ENCODE results near the gene MOB3A. TPM values are rescaled to one million over a fixed set of nuclear protein-coding genes. Genes with fewer than 3 reads are reported as not detected.

The MOB3A gene
- total and polyA plus RNA-seq, 2 of the 8 experiments (the other 6 are each of a cell fraction or from before 2014, with no cell fraction given) = 9.2 to 9.6 TPM

DNA sequence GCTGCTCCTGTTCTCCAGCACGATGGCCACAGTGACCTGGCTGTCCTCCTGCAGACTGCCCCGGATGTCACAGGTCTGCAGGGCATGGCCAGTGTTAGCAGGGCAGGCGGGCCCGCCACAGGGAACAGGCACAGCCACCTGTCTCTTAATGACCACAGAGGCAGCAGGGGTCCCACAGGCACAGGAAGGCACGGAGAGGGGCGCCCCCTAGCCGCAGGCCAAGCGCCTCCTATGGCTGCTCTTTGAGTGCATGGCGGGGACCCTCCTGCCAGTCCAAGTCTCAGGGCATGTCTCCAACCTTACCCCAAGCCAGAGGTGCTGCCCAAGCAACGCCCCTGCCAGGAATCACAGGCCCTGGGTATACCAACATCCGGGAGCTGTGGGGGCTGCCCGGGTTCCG is 14.7 kb upstream of the MOB3A start:
- H3K23ac ChIP-seq (ENCODE audit: insufficient read length) = no peak overlapping the region
- DNase-seq (ENCODE audit: low read depth in 1 of 2, low spot score in 2 of 2) (peak in 1 of 2 experiments; percentile 75), FAIRE-seq (no peak)
- no peak overlapping the region for H3K27ac ChIP-seq (ENCODE audit: low read depth, low read length)
- no peak overlapping the region for H2BK15ac ChIP-seq (ENCODE audit: low read length)
- H2BK120ac ChIP-seq (replicated peaks; ENCODE audit: low read depth, low read length) = no peak overlapping the region
- no peak overlapping the region for H2BK20ac ChIP-seq (ENCODE audit: low read length)
- H3K27me3 ChIP-seq (replicated peaks in 1 of 4; ENCODE audit: control insufficient read depth in 3 of 4, extremely low read depth in 1 of 4, insufficient read depth in 3 of 4, low read length in 3 of 4) = no peaks in the 10 kb centered on the region
- H2AK5ac ChIP-seq (ENCODE audit: low read depth, low read length) = no peak overlapping the region
- no peak overlapping the region for H2BK12ac ChIP-seq (ENCODE audit: low read depth, low read length)
- no peak overlapping the region for H4K91ac ChIP-seq (replicated peaks; ENCODE audit: insufficient read length, low read length)
- H3K18ac ChIP-seq (ENCODE audit: extremely low read depth, low read length) = no peak overlapping the region
- POLR2A ChIA-PET (ENCODE audit: partially characterized antibody) = interaction anchor here (1.1 to 1.9 kb wide), 2 partner anchors 11 to 25 kb away, joined by 4 to 5 read pairs; no protein-coding TSS in a partner anchor
- H4K20me1 ChIP-seq (replicated peaks in 1 of 2; ENCODE audit: control insufficient read depth in 1 of 2, insufficient read depth in 2 of 2, low read length in 2 of 2) = peaks cover 4 to 14% of the 10 kb centered on the region in 2 experiments
- no peak overlapping the region for H2BK5ac ChIP-seq (ENCODE audit: low read depth, low read length)
- peaks cover 53 to 97% (median 91%) of the 10 kb centered on the region in 4 experiments for H3K36me3 ChIP-seq (ENCODE audit: control insufficient read depth in 2 of 4, insufficient read depth in 4 of 4, low read length in 3 of 4)
- no peak overlapping the region for H3K4me2 ChIP-seq (ENCODE audit: insufficient read depth in 1 of 2, low read depth in 2 of 2, low read length in 2 of 2)
- no peak for TF ChIP-seq RBBP5 (IDR thresholded peaks at IDR 0.05; ENCODE audit: borderline replicate concordance, low read depth, low read length)
- TF ChIP-seq TBP (IDR thresholded peaks at IDR 0.05; ENCODE audit: low read depth, low read length) = no peak
- peak; percentile 57 to 65 for TF ChIP-seq RAD21 (IDR thresholded peaks at IDR 0.05 in 1 of 2, conservative IDR thresholded peaks at IDR 0.05 in 1 of 2; ENCODE audit: low read depth in 2 of 2, low read length in 2 of 2)
- TF ChIP-seq EP300 (IDR thresholded peaks at IDR 0.05; ENCODE audit: borderline replicate concordance in 1 of 2, low read depth in 2 of 2, low read length in 2 of 2) = no peak
- TF ChIP-seq KDM5A (IDR thresholded peaks at IDR 0.05; ENCODE audit: low read length) = no peak
- TF ChIP-seq SP1 (IDR thresholded peaks at IDR 0.05; ENCODE audit: low read depth, low read length) = no peak
- no peak for TF ChIP-seq CBX5 (IDR thresholded peaks at IDR 0.05; ENCODE audit: low read depth, low read length)
- no peak for TF ChIP-seq TAF1 (IDR thresholded peaks at IDR 0.05; ENCODE audit: low read depth, low read length)
- no peak; the same call in 1 of the 2 replicates for TF ChIP-seq POLR2AphosphoS5 (IDR thresholded peaks at IDR 0.05; ENCODE audit: low read depth, low read length)
- TF ChIP-seq PHF8 (conservative IDR thresholded peaks at IDR 0.05; ENCODE audit: low read depth, low read length) = no peak
- TF ChIP-seq, protein P1, sequence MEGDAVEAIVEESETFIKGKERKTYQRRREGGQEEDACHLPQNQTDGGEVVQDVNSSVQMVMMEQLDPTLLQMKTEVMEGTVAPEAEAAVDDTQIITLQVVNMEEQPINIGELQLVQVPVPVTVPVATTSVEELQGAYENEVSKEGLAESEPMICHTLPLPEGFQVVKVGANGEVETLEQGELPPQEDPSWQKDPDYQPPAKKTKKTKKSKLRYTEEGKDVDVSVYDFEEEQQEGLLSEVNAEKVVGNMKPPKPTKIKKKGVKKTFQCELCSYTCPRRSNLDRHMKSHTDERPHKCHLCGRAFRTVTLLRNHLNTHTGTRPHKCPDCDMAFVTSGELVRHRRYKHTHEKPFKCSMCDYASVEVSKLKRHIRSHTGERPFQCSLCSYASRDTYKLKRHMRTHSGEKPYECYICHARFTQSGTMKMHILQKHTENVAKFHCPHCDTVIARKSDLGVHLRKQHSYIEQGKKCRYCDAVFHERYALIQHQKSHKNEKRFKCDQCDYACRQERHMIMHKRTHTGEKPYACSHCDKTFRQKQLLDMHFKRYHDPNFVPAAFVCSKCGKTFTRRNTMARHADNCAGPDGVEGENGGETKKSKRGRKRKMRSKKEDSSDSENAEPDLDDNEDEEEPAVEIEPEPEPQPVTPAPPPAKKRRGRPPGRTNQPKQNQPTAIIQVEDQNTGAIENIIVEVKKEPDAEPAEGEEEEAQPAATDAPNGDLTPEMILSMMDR (IDR thresholded peaks at IDR 0.05; ENCODE audit: control extremely low read depth in 1 of 3, insufficient read depth in 1 of 3, low read depth in 1 of 3, low read length in 3 of 3) = peak; percentile 51 to 61 (median 59)
- no peak overlapping the region for H4K5ac ChIP-seq (ENCODE audit: insufficient read length, low read depth, low read length)
- no peak overlapping the region for H3K4ac ChIP-seq (replicated peaks; ENCODE audit: insufficient read length, low read depth, low read length)
- H3K56ac ChIP-seq (replicated peaks; ENCODE audit: insufficient read length, low read depth, low read length) = no peak overlapping the region
- CTCF ChIA-PET (ENCODE audit: partially characterized antibody) = interaction anchor here (0.6 to 2.4 kb wide), 18 partner anchors 9 to 178 kb away, joined by 3 to 8 read pairs (median 4); partner anchors contain the start of gene IZUMO4
- H3K4me3 ChIP-seq (ENCODE audit: extremely low read depth in 1 of 4, insufficient read depth in 2 of 4, low read depth in 3 of 4, low read length in 4 of 4) = no peak overlapping the region
- H3K14ac ChIP-seq (ENCODE audit: insufficient read length) = no peak overlapping the region
- WGBS, 2 experiments (ENCODE audit: extremely low coverage in 1 of 2, insufficient coverage in 1 of 2, insufficient read length in 1 of 2, insufficient replicate concordance in 2 of 2, low coverage in 1 of 2, low lambda C conversion rate in 2 of 2, missing lambda C conversion rate in 1 of 2) = 86% methylated on average over 13 of the region's 13 CpGs; no CpG with 5 or more reads in 1 of the 2 experiments
- H3K9ac ChIP-seq (replicated peaks in 1 of 4; ENCODE audit: extremely low read depth in 1 of 4, low read depth in 3 of 4, low read length in 3 of 4) = no peak overlapping the region
- H3K9me3 ChIP-seq (ENCODE audit: insufficient read depth in 2 of 2, low read depth in 1 of 2, low read length in 1 of 2) = peaks cover 5% of the 10 kb centered on the region in 2 experiments; a peak in 3 of 4 replicates
- H2AFZ ChIP-seq (ENCODE audit: low read length) = no peak overlapping the region
- H4K8ac ChIP-seq (ENCODE audit: extremely low read depth, insufficient read depth, low read length) = no peak overlapping the region; the same call in 1 of the 2 replicates
- no peaks in the 10 kb centered on the region for H3K4me1 ChIP-seq (replicated peaks in 1 of 4; ENCODE audit: control insufficient read depth in 3 of 4, insufficient read depth in 4 of 4, low read length in 3 of 4)
- peaks cover 0 to 2% of the 10 kb centered on the region in 2 experiments; a peak in 1 of 4 replicates for H3K79me2 ChIP-seq (ENCODE audit: control insufficient read depth in 1 of 2, insufficient read depth in 2 of 2, low read length in 2 of 2)
- peaks cover 2% of the 10 kb centered on the region for H3K79me1 ChIP-seq (ENCODE audit: low read depth, low read length)
- H3K23me2 ChIP-seq (ENCODE audit: low read depth, low read length) = no peaks in the 10 kb centered on the region

Data from H1 (cell line).